H9 (cell line): ENCODE results near the gene SNX22. TPM values are rescaled to one million over a fixed set of nuclear protein-coding genes. Genes with fewer than 3 reads are reported as not detected.

Source experiments
- DNase-seq: peaks from one replicate; pipeline ENCODE4 v3.0.0-alpha.2; 2017
- H2AFZ ChIP-seq: one replicate; pipeline ENCODE4 v1.6.1; 2013; ENCODE audit warnings: mild to moderate bottlenecking, low read length, control low read depth, moderate library complexity
- H2AK5ac ChIP-seq: 2 replicates; pipeline ENCODE4 v1.6.1; 2013; ENCODE audit warnings: low read length, control low read depth, mixed read lengths; ENCODE audit not compliant: insufficient read length
- H2BK120ac ChIP-seq: one replicate; pipeline ENCODE4 v1.6.1; 2013; ENCODE audit warnings: low read depth, mild to moderate bottlenecking, low read length, control low read depth, inconsistent platforms; ENCODE audit not compliant: poor library complexity, severe bottlenecking
- H2BK12ac ChIP-seq: 2 replicates; pipeline ENCODE4 v1.6.1; 2013; ENCODE audit warnings: low read length, control low read depth, mixed read lengths, low read depth; ENCODE audit not compliant: insufficient read length
- H2BK15ac ChIP-seq: 2 replicates; pipeline ENCODE4 v1.6.1; 2013; ENCODE audit warnings: low read depth, low read length, control low read depth
- H2BK20ac ChIP-seq: one replicate; pipeline ENCODE4 v1.6.1; 2013; ENCODE audit warnings: low read depth, mild to moderate bottlenecking, low read length, control low read depth, inconsistent platforms; ENCODE audit not compliant: poor library complexity, severe bottlenecking
- H2BK5ac ChIP-seq: 2 replicates; pipeline ENCODE4 v1.6.1; 2013; ENCODE audit warnings: low read length, control low read depth, mixed read lengths; ENCODE audit not compliant: insufficient read length
- H3K14ac ChIP-seq: 2 replicates; pipeline ENCODE4 v1.6.1; 2013; ENCODE audit warnings: low read length, control low read depth; ENCODE audit not compliant: insufficient read depth
- H3K18ac ChIP-seq: 2 replicates; pipeline ENCODE4 v1.6.1; 2013; ENCODE audit warnings: low read depth, mild to moderate bottlenecking, mixed read lengths, low read length, control low read depth; ENCODE audit not compliant: insufficient read length
- H3K23ac ChIP-seq: 2 replicates; pipeline ENCODE4 v1.6.1; 2013; ENCODE audit warnings: low read length, control low read depth, mixed read lengths, low read depth; ENCODE audit not compliant: insufficient read length
- H3K23me2 ChIP-seq: 2 replicates; pipeline ENCODE4 v1.6.1; 2013; ENCODE audit warnings: low read depth, mild to moderate bottlenecking, mixed read lengths, low read length, control low read depth; ENCODE audit not compliant: insufficient read length, poor library complexity, severe bottlenecking
- H3K27ac ChIP-seq: 2 replicates; pipeline ENCODE4 v1.5.1; 2013; ENCODE audit warnings: low read length, control low read depth, mixed read lengths, low read depth; ENCODE audit not compliant: insufficient read length
- H3K27me3 ChIP-seq: 2 replicates; pipeline ENCODE4 v1.6.1; 2013; ENCODE audit warnings: low read length, control low read depth, inconsistent platforms; ENCODE audit not compliant: insufficient read depth
- H3K4ac ChIP-seq: 2 replicates; pipeline ENCODE4 v1.6.1; 2013; ENCODE audit warnings: low read depth, mild to moderate bottlenecking, control low read depth, inconsistent platforms, low read length, moderate library complexity
- H3K4me1 ChIP-seq: 2 replicates; pipeline ENCODE4 v1.6.1; 2013; ENCODE audit warnings: low read length, control low read depth, inconsistent platforms; ENCODE audit not compliant: insufficient read depth
- H3K4me2 ChIP-seq: 2 replicates; pipeline ENCODE4 v1.6.1; 2013; ENCODE audit warnings: low read length, control low read depth, mixed read lengths; ENCODE audit not compliant: insufficient read length, insufficient read depth
- H3K56ac ChIP-seq: 2 replicates; pipeline ENCODE4 v1.6.1; 2013; ENCODE audit warnings: low read depth, mild to moderate bottlenecking, mixed read lengths, low read length, control low read depth; ENCODE audit not compliant: insufficient read length
- H3K79me1 ChIP-seq: 2 replicates; pipeline ENCODE4 v1.6.1; 2013; ENCODE audit warnings: low read depth, mild to moderate bottlenecking, moderate library complexity, low read length, control low read depth, inconsistent platforms; ENCODE audit not compliant: insufficient read depth, poor library complexity, severe bottlenecking
- H3K79me2 ChIP-seq: 2 replicates; pipeline ENCODE4 v1.6.1; 2013; ENCODE audit warnings: low read length, control low read depth, inconsistent platforms; ENCODE audit not compliant: insufficient read depth
- H3K9ac ChIP-seq: 2 replicates; pipeline ENCODE4 v1.6.1; 2013; ENCODE audit warnings: low read length, control low read depth, mixed read lengths; ENCODE audit not compliant: insufficient read length; ENCODE audit errors: extremely low read depth
- H3K9me3 ChIP-seq: one replicate; pipeline ENCODE4 v1.6.1; 2013; ENCODE audit warnings: low read depth, low read length, inconsistent platforms; ENCODE audit not compliant: control insufficient read depth
- H3T11ph ChIP-seq: one replicate; pipeline ENCODE4 v1.6.1; 2013; ENCODE audit warnings: mild to moderate bottlenecking, low read length, control low read depth, inconsistent platforms
- H4K20me1 ChIP-seq: one replicate; pipeline ENCODE4 v1.6.1; 2013; ENCODE audit not compliant: control insufficient read depth, insufficient read length, insufficient read depth
- H4K5ac ChIP-seq: 2 replicates; pipeline ENCODE4 v1.6.1; 2013; ENCODE audit warnings: low read depth, mild to moderate bottlenecking, mixed read lengths, low read length, control low read depth; ENCODE audit not compliant: insufficient read length
- H4K8ac ChIP-seq: replicated peaks from 2 replicates; pipeline ENCODE4 v1.6.1; 2013; ENCODE audit warnings: low read length, control low read depth, mixed read lengths, low read depth; ENCODE audit not compliant: insufficient read length
- H4K91ac ChIP-seq: 2 replicates; pipeline ENCODE4 v1.6.1; 2013; ENCODE audit warnings: low read depth, mild to moderate bottlenecking, moderate library complexity, mixed read lengths, low read length, control low read depth; ENCODE audit not compliant: insufficient read length
- H3K27ac Mint-ChIP-seq, 3 experiments: 2 replicates in 2 of 3; 3 replicates in 1 of 3; pipeline ENCODE4 v1.8.0; 2020 to 2021; ENCODE audit warnings: mixed read lengths in 3 of 3, mild to moderate bottlenecking in 1 of 3, moderate library complexity in 1 of 3
- H3K27me3 Mint-ChIP-seq: 2 replicates; pipeline ENCODE4 v1.8.0; 2021; ENCODE audit warnings: low read depth, mild to moderate bottlenecking, moderate library complexity, mixed read lengths
- H3K36me3 Mint-ChIP-seq, 3 experiments: 2 replicates in 2 of 3; 3 replicates in 1 of 3; pipeline ENCODE4 v1.8.0; 2020 to 2021; ENCODE audit warnings: low read depth in 3 of 3, mixed read lengths in 3 of 3; ENCODE audit not compliant: insufficient read depth in 1 of 3
- H3K4me1 Mint-ChIP-seq, 2 experiments: 2 replicates each; pipeline ENCODE4 v1.8.0; 2020; ENCODE audit warnings: mixed read lengths in 2 of 2
- H3K4me3 Mint-ChIP-seq, 2 experiments: 2 replicates in 1 of 2; 3 replicates in 1 of 2; pipeline ENCODE4 v1.8.0; 2020 to 2021; ENCODE audit warnings: mild to moderate bottlenecking in 2 of 2, mixed read lengths in 2 of 2, moderate library complexity in 1 of 2
- H3K9me3 Mint-ChIP-seq, 2 experiments: 2 replicates in 1 of 2; 3 replicates in 1 of 2; pipeline ENCODE4 v1.8.0; 2020; ENCODE audit warnings: mild to moderate bottlenecking in 2 of 2, mixed read lengths in 2 of 2, moderate library complexity in 1 of 2
- CTCF ChIP-seq: fragments of 200-600 bp; sonication (generic); conservative IDR thresholded peaks from 3 replicates; pipeline ENCODE4 v1.8.0; 2021; ENCODE audit warnings: antibody characterized with exemption, mild to moderate bottlenecking
- WGBS: extraction: QIAGEN DNeasy Blood & Tissue Kit; methylation state at CpG from one replicate; pipeline ENCODE4 v1.1.7; 2013; ENCODE audit warnings: missing lambda C conversion rate, low lambda C conversion rate, mixed read lengths; ENCODE audit not compliant: insufficient read length; ENCODE audit errors: extremely low coverage; 5-methylcytosine and 5-hydroxymethylcytosine counted together
- total RNA-seq: library from RNA; stranded (reverse); gene quantifications from 2 replicates; pipeline ENCODE4 v1.2.1, GENCODE V29; 2021

The SNX22 gene
- total RNA-seq, 1 experiment from 2014 or later = 4.8 TPM

DNA sequence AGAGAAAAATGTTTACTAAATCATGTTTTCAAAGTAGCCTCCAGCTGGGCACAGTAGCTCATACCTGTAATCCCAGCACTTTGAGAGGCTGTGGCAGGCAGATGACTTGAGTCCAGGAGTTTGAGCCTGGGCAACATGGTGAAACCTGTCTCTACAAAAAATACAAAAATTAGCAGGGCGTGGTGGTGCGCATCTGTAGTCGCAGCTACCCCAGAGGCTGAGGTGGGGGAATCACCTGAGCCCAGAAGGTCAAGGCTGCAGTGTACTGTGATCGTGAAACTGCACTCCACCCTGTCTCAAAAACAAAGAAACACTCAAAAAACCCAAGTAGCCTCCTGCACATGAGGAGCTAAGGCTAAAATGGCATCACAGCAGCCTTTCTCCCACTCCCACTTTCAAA, 12.9 kb downstream of the SNX22 start:
- H3K79me2 ChIP-seq = no peaks in the 10 kb centered on the region; the same call in 1 of the 2 replicates
- no peak overlapping the region for H3K9ac ChIP-seq

More for the DNA sequence above, 12.9 kb downstream of the SNX22 start:
- no peak for TF ChIP-seq CTCF
- Histone ChIP-seq H4K5ac (no peak overlapping the region), H3K9me3 (no peaks in the 10 kb centered on the region), H4K20me1 (no peaks in the 10 kb centered on the region), H2BK5ac (no peak overlapping the region), H3K56ac (no peak overlapping the region), H3K23me2 (no peaks in the 10 kb centered on the region), H3K27me3 (no peaks in the 10 kb centered on the region), H3K4ac (no peak overlapping the region), H2AK5ac (no peak overlapping the region), H2AFZ (no peak overlapping the region), H3K4me1 (no peaks in the 10 kb centered on the region; the same call in 1 of the 2 replicates), H2BK20ac (no peak overlapping the region), H3K23ac (no peak overlapping the region), H3K4me2 (no peak overlapping the region), H3K18ac (no peak overlapping the region), H2BK120ac (no peak overlapping the region), H2BK12ac (no peak overlapping the region), H3K27ac (no peak overlapping the region), H4K8ac (no peak overlapping the region), H3K79me1 (no peaks in the 10 kb centered on the region), H3T11ph (no peak overlapping the region), H4K91ac (no peak overlapping the region), H2BK15ac (no peak overlapping the region), H3K14ac (no peak overlapping the region)
- Mint-ChIP-seq H3K4me3 (no peak overlapping the region), H3K36me3 (peaks cover 10 to 19% (median 17%) of the 10 kb centered on the region in 3 experiments; a peak in 6 of 7 replicates), H3K9me3 (no peaks in the 10 kb centered on the region; a peak in 1 of 5 replicates), H3K27ac (peak overlapping the region in 2 of 3 experiments; percentile 25 to 41; a peak in 3 of 7 replicates), H3K27me3 (no peaks in the 10 kb centered on the region), H3K4me1 (peaks cover 28 to 29% of the 10 kb centered on the region in 2 experiments)
- no CpG with 5 or more reads among the region's 4 CpGs for WGBS
- DNase-seq = no peak
